ENCODE data around the gene SUPT20H.

The SUPT20H gene

DNA sequence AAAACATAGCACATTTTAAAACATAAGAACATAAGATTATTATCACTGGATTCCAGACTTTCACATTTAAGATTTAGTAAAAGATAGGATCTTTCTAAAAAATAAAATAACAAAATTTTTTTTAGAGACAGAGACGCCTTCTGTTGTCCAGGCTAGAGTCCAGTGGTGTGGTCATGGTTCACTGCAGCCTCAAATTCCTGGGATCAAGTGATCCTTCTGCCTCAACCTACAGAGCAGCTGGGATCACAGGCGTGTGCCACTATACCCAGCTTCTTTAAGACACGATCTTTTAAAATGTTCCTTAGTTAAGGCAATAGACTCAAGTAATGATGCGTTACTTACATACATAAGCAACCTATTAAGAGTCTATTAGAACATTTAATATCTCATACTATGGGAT lies 93.1 kb downstream of the SUPT20H start:
- no peak for DNase-seq (ENCODE audit: low spot score)
- peaks cover 2% of the 10 kb centered on the region for H3K4me1 Mint-ChIP-seq (ENCODE audit: low read depth)
- no peak overlapping the region for H3K27ac Mint-ChIP-seq
- no peaks in the 10 kb centered on the region for H3K9me3 Mint-ChIP-seq
- H3K36me3 Mint-ChIP-seq (ENCODE audit: low read depth) = peaks cover 40% of the 10 kb centered on the region
- H3K4me3 Mint-ChIP-seq = no peak overlapping the region
- H3K27me3 Mint-ChIP-seq (ENCODE audit: low read depth) = no peaks in the 10 kb centered on the region

- H3K27me3 Mint-ChIP-seq (ENCODE audit: low read depth) = no peaks in the 10 kb centered on the region
- no peak overlapping the region for H3K27ac Mint-ChIP-seq
Measured at GRCh38 chr13:36965767-36966166, 93.7 kb downstream of the SUPT20H start.

DNA sequence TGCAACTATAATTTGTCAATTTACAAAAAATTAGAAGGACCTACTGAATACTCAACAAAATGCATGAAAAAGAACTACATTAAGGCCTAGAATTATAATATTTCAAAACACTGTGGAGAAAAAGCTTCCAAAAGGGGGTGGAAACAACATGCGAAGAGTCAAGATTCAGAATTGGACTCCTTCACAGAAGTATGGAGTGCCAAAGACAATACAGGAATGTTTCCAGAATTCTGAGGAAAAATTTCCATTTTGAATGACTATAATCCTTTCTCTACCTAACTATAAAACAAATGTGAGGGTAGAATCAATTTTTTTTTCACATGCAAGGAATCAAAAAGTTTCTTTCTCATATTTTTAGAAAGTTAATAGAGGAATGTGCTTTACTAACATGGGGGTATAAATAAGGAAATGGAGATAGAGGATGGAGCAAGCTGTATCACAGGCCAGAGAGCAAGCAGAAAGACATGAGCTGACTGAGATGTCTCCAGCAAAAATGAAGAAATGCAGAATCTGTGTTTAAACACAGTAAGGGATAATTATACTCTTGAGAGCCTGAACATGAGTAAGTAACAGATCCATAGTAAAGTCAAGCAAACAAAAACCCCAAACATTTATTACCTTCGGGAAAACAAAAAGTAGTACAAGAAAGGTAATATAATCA lies 99.9 kb downstream of the SUPT20H start:
- H3K27ac Mint-ChIP-seq = no peak overlapping the region
- no peak for DNase-seq (ENCODE audit: low spot score)
- peaks cover 3% of the 10 kb centered on the region for H3K4me1 Mint-ChIP-seq (ENCODE audit: low read depth)
- H3K36me3 Mint-ChIP-seq (ENCODE audit: low read depth) = peaks cover 34% of the 10 kb centered on the region
- no peaks in the 10 kb centered on the region for H3K9me3 Mint-ChIP-seq
- no peak overlapping the region for H3K4me3 Mint-ChIP-seq
- no peaks in the 10 kb centered on the region for H3K27me3 Mint-ChIP-seq (ENCODE audit: low read depth)

More at GRCh38 chr13:36965767-36966166, 93.7 kb downstream of the SUPT20H start:
- Mint-ChIP-seq H3K36me3 (ENCODE audit: low read depth) (peaks cover 40% of the 10 kb centered on the region), H3K4me1 (ENCODE audit: low read depth) (peaks cover 2% of the 10 kb centered on the region), H3K4me3 (no peak overlapping the region), H3K9me3 (no peaks in the 10 kb centered on the region)
- no peak for DNase-seq (ENCODE audit: low spot score)

Data from T-helper 2 cell treated with Interferon-gamma antibody and Interleukin-4, amounts not matched to agents 5 μg/mL and 100 μg/mL, for 36 hours (primary cell).